ES-I3 (cell line): ENCODE data around the gene ZDHHC24.
"Not testable (repeated sequence)": the region's sequence is repeated elsewhere in the genome, so short reads cannot be mapped to it uniquely, and the experiment has no call there.

Experiments used
- H3K36me3 ChIP-seq: 2 replicates; pipeline ENCODE4 v1.6.1; 2013; ENCODE audit warnings: mild to moderate bottlenecking, low read length, control low read depth, moderate library complexity; ENCODE audit not compliant: insufficient read depth
- H3K4me1 ChIP-seq: 2 replicates; pipeline ENCODE4 v1.6.1; 2013; ENCODE audit warnings: mild to moderate bottlenecking, control low read depth, low read length; ENCODE audit not compliant: insufficient read depth
- H3K9ac ChIP-seq: 2 replicates; pipeline ENCODE4 v1.6.1; 2013; ENCODE audit warnings: low read depth, mild to moderate bottlenecking, low read length, moderate library complexity
- H3K9me3 ChIP-seq: 2 replicates; pipeline ENCODE4 v1.6.1; 2013; ENCODE audit warnings: mild to moderate bottlenecking, low read length, moderate library complexity; ENCODE audit not compliant: control insufficient read depth, insufficient read depth

Gene ZDHHC24, protein sequence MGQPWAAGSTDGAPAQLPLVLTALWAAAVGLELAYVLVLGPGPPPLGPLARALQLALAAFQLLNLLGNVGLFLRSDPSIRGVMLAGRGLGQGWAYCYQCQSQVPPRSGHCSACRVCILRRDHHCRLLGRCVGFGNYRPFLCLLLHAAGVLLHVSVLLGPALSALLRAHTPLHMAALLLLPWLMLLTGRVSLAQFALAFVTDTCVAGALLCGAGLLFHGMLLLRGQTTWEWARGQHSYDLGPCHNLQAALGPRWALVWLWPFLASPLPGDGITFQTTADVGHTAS

GRCh38 chr11:66545701-66546367 is at the start of gene ZDHHC24:
TSS of gene ZDHHC24 (minus strand) at chr11:66546048. CDS start at chr11:66546003, 45 bp downstream.
- peaks cover 29% of the 10 kb centered on the region for H3K4me1 ChIP-seq
- peak within 1 kb of the TSS; percentile 86 for H3K9ac ChIP-seq
- H3K9me3 ChIP-seq, result no peaks in the 10 kb centered on the region
- no peaks in the 10 kb centered on the region for H3K36me3 ChIP-seq

GRCh38 chr11:66595245-66595904 is 49.5 kb upstream of the ZDHHC24 start:
- no peaks in the 10 kb centered on the region for H3K9me3 ChIP-seq
- no peak overlapping the region for H3K9ac ChIP-seq
- no peaks in the 10 kb centered on the region for H3K4me1 ChIP-seq
- no peaks in the 10 kb centered on the region; the same call in 1 of the 2 replicates for H3K36me3 ChIP-seq

DNA sequence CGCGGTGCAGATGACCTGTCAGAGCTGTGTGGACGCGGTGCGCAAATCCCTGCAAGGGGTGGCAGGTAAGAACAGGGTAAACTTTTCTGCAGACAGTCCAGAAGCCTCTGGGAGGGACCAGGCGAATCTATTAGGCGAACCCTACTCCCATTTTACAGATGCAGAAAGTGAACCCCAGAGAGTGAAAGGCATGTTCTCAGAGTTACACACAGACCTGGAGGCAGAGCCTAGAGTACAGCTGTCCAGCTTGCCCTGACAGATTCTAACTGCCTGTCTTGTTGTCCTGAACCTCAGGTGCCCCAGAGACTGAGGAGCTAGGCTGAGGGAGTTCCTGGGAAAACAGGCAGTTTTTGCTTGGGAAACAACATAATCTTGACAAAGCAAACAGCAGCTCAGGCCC is 47.8 kb upstream of the ZDHHC24 start:
- peak overlapping the region; percentile 71 for H3K9ac ChIP-seq
- no peaks in the 10 kb centered on the region; the same call in 1 of the 2 replicates for H3K9me3 ChIP-seq
- no peaks in the 10 kb centered on the region for H3K36me3 ChIP-seq
- no peaks in the 10 kb centered on the region for H3K4me1 ChIP-seq

DNA sequence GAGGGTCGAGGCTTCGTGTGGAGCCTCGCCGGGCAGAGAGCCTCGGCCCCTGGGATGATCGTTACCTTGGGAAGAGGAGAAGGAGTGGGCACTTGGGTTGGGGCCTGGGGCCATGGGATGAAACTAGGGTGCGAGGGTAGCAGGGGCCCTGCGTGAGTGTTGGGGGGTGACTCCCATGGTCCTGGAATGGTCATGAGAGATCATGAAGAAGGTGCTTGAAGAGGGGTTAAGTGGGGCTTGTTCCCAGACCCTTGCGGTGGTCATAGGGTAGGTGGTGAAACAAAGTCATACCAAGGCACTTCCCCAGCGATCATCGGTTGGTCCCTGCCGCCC is 47.4 kb upstream of the ZDHHC24 start:
- Histone ChIP-seq H3K4me1 (no peaks in the 10 kb centered on the region), H3K36me3 (no peaks in the 10 kb centered on the region), H3K9me3 (no peaks in the 10 kb centered on the region; the same call in 1 of the 2 replicates), H3K9ac (peak overlapping the region; percentile 71)

GRCh38 chr11:66592457-66593302 is 46.8 kb upstream of the ZDHHC24 start, which contains the start of the genes CCDC87 and CCS:
TSS of gene CCDC87 (minus strand) at chr11:66593063. CDS start at chr11:66593015, 48 bp downstream.
TSS of gene CCS (plus strand) at chr11:66593185. CDS start at chr11:66593262, 77 bp downstream.
- H3K9me3 ChIP-seq, result no peaks in the 10 kb centered on the region; the same call in 1 of the 2 replicates
- peak within 1 kb of the TSS; percentile 71 for H3K9ac ChIP-seq
- H3K4me1 ChIP-seq, result no peaks in the 10 kb centered on the region
- H3K36me3 ChIP-seq, result no peaks in the 10 kb centered on the region

- Histone ChIP-seq H3K9me3 (no peaks in the 10 kb centered on the region; the same call in 1 of the 2 replicates), H3K9ac (no peak overlapping the region), H3K4me1 (no peaks in the 10 kb centered on the region), H3K36me3 (no peaks in the 10 kb centered on the region)
These were observed 45.3 kb upstream of the ZDHHC24 start for GRCh38 chr11:66591175-66591574.

DNA sequence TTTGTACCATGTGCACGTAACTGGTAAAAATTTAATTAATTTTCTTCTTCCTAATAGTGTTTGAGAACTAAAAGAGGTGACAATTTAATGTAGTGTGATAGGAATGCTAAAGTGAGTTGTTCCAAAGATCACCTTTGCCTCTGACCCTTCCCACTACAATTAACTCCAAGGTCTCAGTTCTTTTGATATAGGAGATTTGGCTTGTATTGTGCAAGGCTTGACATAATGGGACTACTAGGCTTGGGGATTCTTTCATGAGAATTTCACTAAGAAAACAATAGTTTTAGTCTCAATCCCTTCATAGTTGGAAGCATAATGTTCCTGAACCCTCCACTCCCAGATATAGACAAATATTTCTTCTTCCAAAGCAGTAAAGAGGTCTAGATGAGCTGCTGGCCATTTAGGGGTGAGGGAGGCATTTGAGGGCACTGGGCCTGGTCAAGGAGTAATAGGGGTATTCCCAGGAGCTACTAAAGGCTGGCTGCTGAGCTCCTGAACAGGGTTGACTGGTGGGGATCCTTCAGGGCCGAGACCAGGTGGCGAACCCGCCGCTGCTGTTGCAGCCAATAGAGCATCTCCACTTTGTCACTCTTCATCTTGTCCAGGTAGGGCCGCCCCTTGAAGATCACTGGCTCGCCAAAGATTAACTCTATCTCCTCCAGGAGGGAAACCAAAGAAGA is 44.3 kb upstream of the ZDHHC24 start:
- Histone ChIP-seq H3K9me3 (no peaks in the 10 kb centered on the region; the same call in 1 of the 2 replicates), H3K9ac (no peak overlapping the region), H3K4me1 (no peaks in the 10 kb centered on the region), H3K36me3 (no peaks in the 10 kb centered on the region)

DNA sequence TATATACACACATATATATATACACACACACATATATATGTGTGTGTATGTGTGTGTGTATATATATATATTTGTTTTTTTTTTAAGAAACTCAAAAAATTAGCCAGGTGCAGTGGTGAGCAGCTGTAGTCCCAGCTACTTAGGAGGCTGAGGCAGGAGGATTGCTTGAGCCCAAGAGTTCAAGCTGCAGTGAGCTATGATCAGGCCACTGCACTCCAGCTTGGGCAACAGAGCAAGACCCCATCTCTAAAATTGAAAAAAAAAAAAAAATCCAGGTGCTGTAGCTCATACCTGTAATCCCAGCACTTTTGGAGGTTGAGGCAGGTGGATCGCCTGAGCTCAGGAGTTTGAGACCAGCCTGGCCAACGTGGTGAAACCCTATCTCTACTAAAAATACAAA is 43.5 kb upstream of the ZDHHC24 start:
- H3K36me3 ChIP-seq, H3K9me3 ChIP-seq, H3K9ac ChIP-seq, H3K4me1 ChIP-seq: not testable (repeated sequence)

DNA sequence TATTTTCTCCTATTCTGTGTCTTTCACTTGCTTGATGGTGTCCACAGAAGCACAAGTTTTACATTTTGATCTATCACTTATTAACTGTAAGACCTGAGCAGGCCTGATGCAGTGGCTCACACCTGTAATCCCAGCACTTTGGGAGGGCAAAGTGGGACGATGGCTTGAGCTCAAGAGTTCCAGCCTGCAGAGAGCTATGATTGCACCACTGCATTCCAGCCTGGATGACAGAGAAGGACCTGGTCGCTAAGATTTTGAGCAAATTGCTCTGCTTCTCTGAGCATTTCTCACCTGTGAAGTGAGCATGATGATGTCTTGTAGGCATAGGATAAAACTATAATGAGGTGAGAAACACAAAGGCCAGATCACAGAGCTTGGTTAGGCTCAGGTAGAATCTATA is 40.3 kb upstream of the ZDHHC24 start:
- H3K9ac ChIP-seq, result no peak overlapping the region
- peaks cover 2% of the 10 kb centered on the region; the same call in 1 of the 2 replicates for H3K9me3 ChIP-seq
- H3K4me1 ChIP-seq, result no peaks in the 10 kb centered on the region
- no peaks in the 10 kb centered on the region for H3K36me3 ChIP-seq

- not testable (repeated sequence) for H3K9me3 ChIP-seq, H3K9ac ChIP-seq, H3K36me3 ChIP-seq, H3K4me1 ChIP-seq
These were observed 39.6 kb upstream of the ZDHHC24 start for GRCh38 chr11:66585447-66585846.

DNA sequence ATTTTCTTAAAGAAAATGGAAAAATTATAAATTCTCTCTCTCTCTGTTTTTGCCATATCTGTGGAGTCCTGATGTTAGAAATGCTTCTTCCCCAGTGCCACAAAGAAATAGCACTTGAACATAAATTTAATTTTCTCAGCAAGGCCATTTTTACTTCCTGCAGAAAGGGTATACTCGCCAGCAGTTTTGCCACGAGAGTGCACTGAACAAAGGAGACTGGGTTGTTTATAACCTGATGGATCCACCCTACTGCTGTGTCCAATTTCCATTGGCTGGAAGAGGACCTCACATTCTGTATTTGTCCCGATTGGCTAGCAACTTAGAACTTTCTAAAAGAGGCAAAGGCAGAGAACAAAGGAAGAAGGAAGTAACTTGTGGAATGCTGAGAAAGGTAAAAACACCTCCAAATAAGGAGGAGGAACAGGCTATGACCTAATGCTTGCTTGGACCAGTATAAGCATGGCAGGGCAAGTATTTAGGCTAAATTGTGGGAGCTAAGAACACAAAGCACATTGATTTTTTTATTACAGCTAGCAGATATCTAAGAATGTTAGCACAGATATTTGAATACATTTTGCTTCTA is 36.8 kb upstream of the ZDHHC24 start:
- H3K9me3 ChIP-seq, H3K9ac ChIP-seq, H3K36me3 ChIP-seq, H3K4me1 ChIP-seq: not testable (repeated sequence)

DNA sequence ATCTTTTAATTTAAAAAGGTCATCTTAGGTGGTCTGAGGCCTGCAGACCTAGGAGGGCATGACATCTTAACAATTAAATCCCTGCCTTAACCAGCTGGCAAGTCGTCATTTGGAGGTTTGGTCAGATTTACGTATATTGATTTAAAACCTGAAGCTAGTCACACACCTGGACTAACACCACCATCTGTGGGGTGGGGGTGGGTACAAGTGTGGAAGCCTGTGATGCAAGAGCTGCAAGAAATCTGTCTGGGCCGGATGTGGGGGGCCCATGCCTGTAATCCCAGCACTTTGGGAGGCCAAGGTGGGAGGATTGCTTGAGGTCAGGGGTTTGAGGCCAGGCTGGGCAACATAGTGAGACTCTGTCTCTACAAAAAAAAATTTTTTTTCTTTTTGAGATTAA is 35.4 kb upstream of the ZDHHC24 start:
- Histone ChIP-seq H3K9ac (no peak overlapping the region), H3K4me1 (no peaks in the 10 kb centered on the region), H3K36me3 (no peaks in the 10 kb centered on the region), H3K9me3 (0 out of 2 replicates have a peak, but pooled peaks cover 2% of the 10 kb centered on the region)

DNA sequence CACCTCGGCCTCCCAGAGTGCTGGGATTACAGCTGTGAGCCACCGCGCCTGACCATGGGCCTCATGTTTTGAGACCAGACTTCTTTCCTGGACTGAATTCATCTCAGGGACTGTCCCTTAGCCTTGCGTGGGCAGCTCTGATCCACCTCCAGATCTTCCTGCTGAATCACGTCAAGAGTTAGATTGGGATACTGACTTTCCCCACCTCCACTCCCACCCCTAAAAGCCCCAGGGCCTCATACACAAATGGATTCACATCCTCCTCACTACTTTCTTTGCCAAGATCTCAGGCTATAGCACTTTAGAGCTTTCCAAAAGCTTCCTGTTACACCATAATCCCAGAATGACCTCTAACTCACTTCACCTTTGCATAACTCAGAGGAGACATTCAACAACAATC is 35.0 kb upstream of the ZDHHC24 start:
- no peaks in the 10 kb centered on the region for H3K4me1 ChIP-seq
- no peaks in the 10 kb centered on the region for H3K36me3 ChIP-seq
- 0 out of 2 replicates have a peak, but pooled peaks cover 2% of the 10 kb centered on the region for H3K9me3 ChIP-seq
- no peak overlapping the region for H3K9ac ChIP-seq
